DND-41 (cell line): ENCODE measurements around the gene MYH9.
"Not testable (repeated sequence)": the region's sequence is repeated elsewhere in the genome, so short reads cannot be mapped to it uniquely, and the experiment has no call there.

Experiments
- EZH2 ChIP-seq: IDR thresholded peaks from 3 replicates; pipeline ENCODE4 v1.6.1; 2012; ENCODE audit warnings: borderline replicate concordance, low read depth, mild to moderate bottlenecking, moderate library complexity, low read length, inconsistent platforms; ENCODE audit not compliant: severe bottlenecking
- TF ChIP-seq, protein P1 (sequence below): IDR thresholded peaks from 2 replicates; pipeline ENCODE4 v1.5.1; 2012; ENCODE audit warnings: borderline replicate concordance, low read length, moderate library complexity, mild to moderate bottlenecking; ENCODE audit not compliant: poor library complexity, severe bottlenecking; ENCODE audit errors: extremely low read depth

DNA sequence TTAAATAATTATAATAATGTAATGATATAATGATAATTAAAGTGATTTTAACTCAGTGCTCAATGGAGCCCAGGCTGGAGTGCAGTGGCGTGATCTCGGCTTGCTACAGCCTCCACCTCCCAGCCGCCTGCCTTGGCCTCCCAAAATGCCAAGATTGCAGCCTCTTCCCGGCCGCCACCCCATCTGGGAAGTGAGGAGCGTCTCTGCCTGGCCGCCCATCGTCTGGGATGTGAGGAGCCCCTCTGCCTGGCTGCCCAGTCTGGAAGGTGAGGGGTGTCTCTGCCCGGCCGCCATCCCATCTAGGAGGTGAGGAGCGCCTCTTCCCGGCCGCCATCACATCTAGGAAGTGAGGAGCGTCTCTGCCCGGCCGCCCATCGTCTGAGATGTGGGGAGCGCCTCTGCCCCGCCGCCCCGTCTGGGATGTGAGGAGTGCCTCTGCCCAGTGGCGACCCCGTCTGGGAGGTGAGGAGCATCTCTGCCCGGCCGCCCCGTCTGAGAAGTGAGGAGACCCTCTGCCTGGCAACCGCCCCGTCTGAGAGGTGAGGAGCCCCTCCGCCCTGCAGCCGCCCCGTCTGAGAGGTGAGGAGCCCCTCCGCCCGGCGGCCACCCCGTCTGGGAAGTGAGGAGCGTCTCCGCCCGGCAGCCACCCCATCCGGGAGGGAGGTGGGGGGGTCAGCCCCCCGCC, 97.2 kb downstream of the MYH9 start:
- TF ChIP-seq, protein P1, sequence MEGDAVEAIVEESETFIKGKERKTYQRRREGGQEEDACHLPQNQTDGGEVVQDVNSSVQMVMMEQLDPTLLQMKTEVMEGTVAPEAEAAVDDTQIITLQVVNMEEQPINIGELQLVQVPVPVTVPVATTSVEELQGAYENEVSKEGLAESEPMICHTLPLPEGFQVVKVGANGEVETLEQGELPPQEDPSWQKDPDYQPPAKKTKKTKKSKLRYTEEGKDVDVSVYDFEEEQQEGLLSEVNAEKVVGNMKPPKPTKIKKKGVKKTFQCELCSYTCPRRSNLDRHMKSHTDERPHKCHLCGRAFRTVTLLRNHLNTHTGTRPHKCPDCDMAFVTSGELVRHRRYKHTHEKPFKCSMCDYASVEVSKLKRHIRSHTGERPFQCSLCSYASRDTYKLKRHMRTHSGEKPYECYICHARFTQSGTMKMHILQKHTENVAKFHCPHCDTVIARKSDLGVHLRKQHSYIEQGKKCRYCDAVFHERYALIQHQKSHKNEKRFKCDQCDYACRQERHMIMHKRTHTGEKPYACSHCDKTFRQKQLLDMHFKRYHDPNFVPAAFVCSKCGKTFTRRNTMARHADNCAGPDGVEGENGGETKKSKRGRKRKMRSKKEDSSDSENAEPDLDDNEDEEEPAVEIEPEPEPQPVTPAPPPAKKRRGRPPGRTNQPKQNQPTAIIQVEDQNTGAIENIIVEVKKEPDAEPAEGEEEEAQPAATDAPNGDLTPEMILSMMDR: not testable (repeated sequence)
- not testable (repeated sequence) for TF ChIP-seq EZH2
